Activated naive CD4-positive, alpha-beta T cell (primary cell): ENCODE results near the gene CEBPB.

Source experiments
- DNase-seq, 4 experiments: peaks; one replicate each; lab custom pipeline; 2025; lab: John Stamatoyannopoulos, UW

The CEBPB gene

DNA sequence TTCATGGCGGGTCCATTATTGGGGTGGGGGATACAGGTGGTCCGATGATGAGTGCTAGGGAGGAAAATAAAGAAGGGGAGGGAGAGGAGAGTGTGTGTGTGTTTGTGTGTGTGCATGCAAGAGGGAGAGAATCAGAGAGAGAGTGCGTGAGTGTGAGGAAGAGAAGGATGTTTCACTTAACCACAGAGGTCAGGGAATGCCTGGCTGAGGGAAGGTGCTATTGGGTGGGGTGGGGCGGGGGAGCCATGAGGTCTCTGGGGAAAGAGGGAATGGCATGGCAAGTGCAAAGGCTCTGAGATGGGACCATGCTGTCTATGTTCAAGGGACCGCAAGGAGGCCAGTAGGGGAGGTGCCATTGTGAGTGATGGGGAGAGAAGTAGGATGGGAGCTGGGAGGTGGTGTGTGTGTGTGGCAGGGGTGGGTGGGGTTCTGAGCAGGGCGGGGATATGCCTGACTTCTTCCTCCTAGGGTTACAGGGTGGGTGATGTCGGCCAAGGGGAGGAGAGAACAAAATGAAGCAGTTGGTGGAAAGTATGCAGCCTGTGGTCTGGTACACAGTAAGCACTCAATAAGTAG is 23.0 kb downstream of the CEBPB start:
- DNase-seq, result no peak

DNA sequence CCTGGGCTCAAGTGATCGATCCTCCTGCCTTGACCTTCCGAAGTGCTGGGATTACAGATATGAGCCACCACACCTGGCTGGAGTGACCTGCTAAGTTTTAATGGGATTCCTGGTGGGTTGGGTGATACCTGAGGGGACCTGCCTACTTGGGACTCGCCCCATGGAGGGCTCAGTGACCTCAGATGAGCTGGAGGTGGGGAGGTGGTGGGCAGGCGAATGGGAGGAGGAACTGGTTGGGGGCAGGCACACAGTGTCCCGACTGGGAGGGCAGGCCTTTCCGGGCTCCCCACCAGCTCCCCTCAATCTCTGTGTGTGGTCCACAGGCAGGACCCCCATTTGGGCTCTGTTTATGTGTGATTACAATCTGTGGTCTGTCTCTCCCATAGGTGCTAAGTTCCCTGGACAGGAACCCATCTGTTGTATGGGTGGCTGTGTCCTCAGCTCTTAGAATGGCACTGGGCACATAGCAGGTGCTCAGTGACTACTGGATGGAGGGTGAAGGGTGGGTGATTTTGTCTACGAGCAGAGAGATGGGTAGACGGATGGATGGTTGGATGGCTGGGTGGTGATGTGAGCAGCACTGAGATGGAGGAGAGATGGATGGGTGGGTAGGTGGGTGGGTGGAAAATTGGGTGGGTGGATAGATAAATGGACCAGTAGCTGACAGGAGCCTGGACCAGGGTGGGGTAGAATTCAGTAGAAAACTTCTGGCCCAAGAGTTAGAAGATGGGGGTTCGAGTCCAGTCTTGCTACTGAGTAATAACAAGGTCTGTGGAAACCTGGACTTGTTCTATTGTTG is 23.8 kb downstream of the CEBPB start:
- no peak for DNase-seq

- no peak for DNase-seq
These were observed 24.6 kb downstream of the CEBPB start for GRCh38 chr20:50215101-50215690.

DNA sequence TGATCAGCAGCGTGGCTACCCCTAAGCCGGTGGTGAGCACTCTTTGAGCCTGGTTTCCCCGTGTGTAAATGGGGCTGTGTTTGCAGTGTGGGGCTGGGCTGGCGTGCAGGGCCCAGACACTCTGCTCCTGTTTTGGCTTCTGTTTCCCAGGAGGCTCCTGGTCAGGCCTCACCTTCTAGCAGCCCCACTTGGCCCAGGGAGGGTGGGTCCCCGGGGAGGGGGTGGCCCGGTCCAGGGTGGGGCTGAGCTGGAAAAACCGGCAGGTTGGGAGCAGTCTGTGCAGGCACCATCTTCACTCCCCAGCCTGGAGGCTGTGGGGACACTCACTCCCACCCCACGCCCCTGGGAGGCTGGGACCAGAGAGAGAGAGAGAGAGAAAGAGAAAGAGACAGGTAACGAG is 25.3 kb downstream of the CEBPB start:
- no peak for DNase-seq

DNA sequence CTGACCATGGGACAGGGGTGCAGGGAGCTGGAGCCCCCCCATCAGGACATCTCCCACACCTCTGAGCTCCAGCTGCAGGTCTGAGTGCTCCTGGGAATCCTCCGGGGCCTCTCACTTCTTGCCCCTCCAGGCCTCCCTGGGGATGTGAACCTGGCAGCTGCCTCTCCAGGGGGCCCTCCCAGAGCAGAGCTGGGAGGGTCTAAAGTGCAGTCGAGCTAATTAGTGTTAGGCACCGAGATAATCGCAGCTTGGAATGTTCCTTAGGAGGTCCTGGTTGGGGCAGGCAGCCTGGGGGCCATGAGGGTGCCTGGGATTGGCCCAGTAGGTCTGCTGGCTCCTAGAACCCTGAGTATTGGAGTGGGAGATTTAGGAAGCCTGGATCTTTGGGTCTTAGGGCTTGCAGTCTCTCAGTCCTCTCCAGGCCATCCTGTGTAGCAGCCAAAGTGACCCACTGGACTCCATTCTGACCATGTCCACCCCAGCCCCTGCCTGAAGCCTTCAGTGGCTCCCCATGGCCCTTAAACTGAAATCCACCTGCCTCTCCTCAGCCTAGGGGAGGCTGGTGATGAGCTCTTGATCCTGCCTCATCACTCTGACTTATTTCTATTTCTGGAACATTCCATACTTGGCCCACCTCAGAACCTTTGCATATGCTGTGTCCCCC is 26.0 kb downstream of the CEBPB start:
- DNase-seq, result no peak

DNA sequence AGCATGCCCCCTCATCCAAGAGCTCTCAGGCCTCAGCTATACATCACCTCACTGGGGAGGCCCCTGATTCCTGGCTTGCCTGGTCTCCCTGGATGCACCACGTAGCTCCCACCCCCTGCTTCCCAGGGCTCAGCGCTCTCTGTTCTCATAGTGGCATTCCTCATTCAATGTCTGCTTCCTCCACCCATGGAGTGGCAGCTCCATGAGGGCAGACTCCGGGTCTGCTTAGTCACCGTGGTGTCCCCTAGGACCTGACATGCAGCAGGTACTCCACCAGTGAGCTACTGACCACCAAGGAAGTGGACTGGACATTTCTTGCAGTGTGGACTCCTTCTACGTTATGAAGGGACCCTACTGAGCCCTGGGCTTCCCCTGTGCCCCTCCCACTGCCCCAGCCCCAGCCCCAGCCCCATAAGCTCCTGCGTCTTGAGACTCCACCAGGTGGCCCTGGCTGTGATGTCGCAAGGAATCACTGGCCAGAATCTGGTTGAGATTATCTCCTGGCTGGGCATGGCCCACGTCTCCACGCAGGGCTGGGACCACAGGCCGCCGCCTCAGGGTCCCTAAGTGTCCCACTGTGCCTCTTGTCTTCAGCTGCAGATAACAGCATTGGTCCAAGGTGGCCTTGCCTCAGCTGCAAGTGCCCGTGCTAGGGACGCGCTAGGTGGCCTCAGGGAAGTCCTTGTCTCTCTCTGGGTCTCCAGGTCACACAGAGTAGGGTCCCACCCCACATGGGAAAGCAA is 26.7 kb downstream of the CEBPB start:
- DNase-seq, result no peak

DNA sequence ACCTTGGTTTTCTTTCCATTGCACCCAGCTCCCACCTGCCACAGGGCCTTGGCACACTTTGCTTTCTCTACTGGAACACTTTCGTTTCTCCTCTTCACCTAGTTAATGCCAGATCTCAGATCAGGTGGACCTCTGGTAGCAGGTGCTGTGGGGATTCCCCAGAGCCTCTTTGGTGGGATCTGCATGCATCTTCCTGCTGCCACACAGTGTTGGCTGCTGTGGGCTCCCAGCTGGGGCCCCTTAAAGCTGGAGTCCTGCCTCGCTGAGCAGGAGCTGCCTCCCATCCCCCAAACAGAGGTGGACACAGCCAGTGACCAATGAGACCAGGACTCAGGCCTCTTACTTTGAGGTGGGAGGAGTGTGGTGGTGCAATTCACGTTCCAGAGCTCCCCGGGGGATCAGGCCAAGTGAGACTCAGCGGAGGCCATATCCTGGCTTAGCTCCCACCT is 28.4 kb downstream of the CEBPB start:
- no peak for DNase-seq

GRCh38 chr20:50219600-50219999 is 29.0 kb downstream of the CEBPB start:
- no peak for DNase-seq

DNA sequence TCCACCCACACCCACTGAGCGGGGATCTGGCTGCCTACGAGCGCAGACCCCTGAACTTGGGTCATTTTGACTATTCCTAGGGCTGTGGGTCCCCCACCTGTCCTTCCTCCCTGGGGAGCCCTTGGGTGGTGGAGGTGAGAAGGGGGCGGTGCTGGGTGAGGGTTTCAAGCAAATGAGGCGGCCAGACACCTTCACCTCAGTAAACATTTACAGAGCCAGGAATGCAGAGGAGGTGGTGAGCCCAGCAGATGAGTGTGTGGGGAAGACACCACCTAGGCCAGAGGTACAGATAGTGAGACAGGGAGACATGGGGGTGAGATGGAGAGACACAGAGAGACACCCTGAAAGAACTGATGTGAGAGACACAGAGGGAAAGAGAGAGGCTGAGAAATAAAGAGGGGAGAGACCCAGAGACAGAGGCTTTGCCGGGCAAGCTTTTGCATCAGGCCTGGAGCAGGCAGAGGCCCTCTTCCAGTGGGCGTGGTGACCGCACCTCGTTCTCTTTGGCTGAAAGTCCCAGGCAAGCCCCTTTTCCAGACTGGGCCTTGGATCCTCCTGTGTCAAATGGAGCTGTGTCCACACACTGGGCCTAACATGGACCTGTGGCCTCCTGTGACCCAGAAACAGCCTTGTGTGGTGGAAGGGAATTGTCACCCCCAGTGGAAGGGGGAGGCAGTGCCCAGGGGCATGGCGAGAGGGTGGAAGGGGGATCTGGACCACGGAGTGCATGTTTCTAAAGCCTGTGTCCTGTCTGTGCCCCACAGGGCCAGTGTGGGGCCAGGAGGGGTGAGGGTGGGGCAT is 29.7 kb downstream of the CEBPB start:
- no peak for DNase-seq

DNA sequence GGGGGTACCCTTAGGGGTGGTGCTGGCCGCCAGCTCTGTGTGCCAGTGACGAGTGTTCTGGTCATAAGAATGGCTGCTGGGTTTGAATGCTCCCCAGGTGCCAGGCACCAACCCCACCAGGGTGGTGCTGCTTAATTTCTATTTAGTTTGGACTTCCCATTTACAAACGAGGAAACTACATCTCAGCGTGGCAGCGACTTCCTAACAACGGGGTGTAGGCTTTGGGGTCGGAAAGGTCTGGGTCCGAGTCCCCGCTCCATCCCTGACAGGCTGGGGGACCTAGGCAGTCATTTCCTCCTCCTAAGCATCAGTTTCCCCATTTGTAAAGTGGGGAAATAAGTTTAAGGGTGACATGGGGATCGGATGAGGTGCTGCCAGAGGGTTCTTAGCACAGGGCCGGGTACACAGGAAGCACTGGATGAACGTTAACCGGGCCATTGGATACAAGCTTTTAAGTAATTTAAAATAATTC is 30.3 kb downstream of the CEBPB start:
- no peak for DNase-seq

GRCh38 chr20:50221501-50222308 is 31.1 kb downstream of the CEBPB start:
- DNase-seq, result no peak

DNA sequence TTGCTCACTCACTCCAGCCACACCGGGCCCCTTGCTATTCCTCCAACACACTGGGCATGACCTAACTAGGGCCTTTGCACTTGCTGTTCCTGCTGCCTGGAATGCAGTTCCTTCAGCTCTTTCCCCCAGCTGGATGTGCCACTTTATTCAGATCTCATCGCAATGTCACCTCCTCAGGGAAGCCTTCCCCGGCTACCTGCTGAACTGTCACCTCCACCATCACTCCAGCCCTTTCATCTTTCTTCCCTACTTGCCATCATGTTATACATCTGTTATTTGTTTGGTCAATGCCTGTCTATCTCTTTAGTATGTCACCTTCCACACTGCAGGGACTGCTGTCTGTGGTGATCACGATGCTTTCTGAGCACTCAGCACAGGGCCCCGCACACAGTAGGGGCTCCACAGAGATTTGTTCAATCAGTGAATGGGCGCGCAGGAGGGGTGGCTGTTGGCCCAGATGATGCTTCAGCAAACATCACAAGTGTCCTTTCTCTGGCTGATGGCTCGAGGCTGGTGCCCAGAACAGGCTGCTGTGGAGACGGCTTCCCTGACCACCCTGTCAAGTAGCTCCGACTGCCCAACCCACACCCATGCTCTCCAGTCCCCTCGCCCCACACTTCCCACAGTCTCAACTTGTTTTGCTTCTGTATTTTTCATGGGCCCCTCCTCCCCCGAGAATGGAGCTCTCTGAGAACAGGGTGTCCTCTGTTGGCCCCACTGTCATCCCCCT is 31.8 kb downstream of the CEBPB start:
- DNase-seq, result no peak

GRCh38 chr20:50223039-50224005 is 32.7 kb downstream of the CEBPB start:
- no peak for DNase-seq

DNA sequence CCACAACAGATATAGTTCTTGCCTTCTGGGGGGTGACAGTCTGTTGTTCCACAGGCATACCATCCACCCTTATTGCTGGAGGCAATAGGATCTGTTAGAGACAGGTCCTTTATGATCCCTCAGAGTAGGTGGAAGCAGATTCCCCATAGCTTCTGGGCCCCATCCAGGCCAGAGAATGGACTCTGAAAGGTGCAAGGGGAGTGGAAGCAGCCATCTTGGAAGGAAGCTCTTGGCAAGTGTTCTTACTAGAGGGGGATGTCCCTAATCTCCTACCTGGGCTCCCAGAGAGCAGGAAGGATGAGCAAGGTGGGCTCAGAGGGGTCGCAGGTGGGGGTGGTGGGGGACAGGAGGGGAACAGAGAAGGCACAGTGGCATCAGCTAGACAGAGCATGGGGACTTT is 33.4 kb downstream of the CEBPB start:
- no peak for DNase-seq

DNA sequence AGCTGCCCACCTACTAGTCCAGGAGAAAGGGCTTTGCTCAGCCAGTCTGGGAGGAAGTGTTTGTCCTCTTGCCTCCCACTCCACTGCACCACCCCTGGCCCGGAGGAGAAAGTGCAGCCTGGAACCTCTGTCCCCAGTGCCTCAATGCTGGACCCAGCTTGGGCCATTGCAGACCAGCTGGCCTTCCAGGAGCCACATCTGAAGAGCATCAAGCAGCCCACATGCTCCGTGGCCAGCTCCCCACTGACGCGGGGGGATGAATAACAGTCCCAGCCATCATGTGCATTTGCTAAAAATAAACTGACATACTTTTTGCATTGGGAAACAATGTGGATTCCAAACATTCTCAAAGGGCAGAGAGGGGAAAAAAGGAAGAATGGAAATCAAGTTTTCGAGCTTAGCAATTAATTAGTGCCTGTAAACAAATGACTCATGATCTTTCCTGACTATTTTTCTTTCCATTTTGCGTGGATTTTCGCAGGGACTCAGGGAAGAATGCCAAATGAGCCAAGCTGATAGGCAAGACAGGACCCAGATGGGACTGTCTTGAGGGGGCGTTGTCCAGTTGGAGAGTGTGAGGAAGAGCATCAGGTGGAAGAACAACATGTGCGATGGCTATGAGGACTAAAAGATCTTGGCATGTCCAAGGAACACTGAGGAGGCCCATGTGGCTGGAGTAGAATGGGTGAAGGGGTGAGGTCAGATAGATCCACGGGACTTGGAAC is 34.1 kb downstream of the CEBPB start:
- no peak for DNase-seq

GRCh38 chr20:50226093-50226974 is 35.7 kb downstream of the CEBPB start:
- no peak for DNase-seq

DNA sequence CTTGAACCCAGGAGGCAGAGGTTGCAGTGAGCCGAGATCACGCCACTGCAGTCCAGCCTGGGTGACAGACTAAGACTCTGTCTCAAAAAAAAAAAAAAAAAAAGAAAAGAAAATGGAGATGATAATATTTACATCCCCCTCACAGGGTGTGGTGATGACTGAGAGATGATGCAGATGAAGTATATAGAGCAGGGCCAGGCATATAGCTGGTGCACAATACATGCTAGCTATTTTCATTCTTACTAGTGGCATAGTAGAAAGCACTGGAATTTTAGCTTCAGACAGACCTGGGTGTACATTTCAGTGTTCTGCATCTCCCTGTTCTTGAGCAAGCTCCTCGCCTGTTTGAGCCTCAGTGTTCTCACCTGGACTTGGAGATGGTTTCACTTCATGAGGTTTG is 36.9 kb downstream of the CEBPB start:
- no peak for DNase-seq
